K562 (cell line): ENCODE data around the gene ST6GAL1. TPM values are rescaled to one million over a fixed set of nuclear protein-coding genes. Genes with fewer than 3 reads are reported as not detected.

Experiments used
- ARNT ChIP-seq, 2 experiments: fragments of 450-650 bp; IDR thresholded peaks; 2 replicates each; pipeline ENCODE4 v1.6.1; 2016; ENCODE audit warnings: mild to moderate bottlenecking in 1 of 2
- ATF3 ChIP-seq, 2 experiments: fragments of 450-650 bp in 1 of 2; sonication (generic) in 1 of 2; formaldehyde crosslinking in 1 of 2; IDR thresholded peaks in 1 of 2; conservative IDR thresholded peaks in 1 of 2; 2 replicates each; pipeline versions ENCODE4 v1.6.1 to v1.8.1; 2016 to 2023; ENCODE audit warnings: mild to moderate bottlenecking in 2 of 2, moderate library complexity in 2 of 2, inconsistent platforms in 1 of 2, missing genetic modification reagents in 1 of 2
- DEAF1 ChIP-seq: fragments of 450-650 bp; formaldehyde crosslinking; IDR thresholded peaks from 2 replicates; pipeline ENCODE4 v1.4.0; 2020; ENCODE audit warnings: mild to moderate bottlenecking, moderate library complexity
- EP400 ChIP-seq: fragments of 450-650 bp; IDR thresholded peaks from 2 replicates; pipeline ENCODE4 v1.6.1; 2017; ENCODE audit warnings: antibody characterized with exemption, mild to moderate bottlenecking, moderate library complexity
- FOXK1 ChIP-seq: sonication (generic); formaldehyde crosslinking; IDR thresholded peaks from 2 replicates; pipeline ENCODE4 v1.8.0; 2022; ENCODE audit warnings: missing genetic modification reagents, mild to moderate bottlenecking, borderline replicate concordance
- HDAC6 ChIP-seq: IDR thresholded peaks from 2 replicates; pipeline ENCODE4 v1.6.1; 2012; ENCODE audit warnings: low read depth, mild to moderate bottlenecking, control low read depth, inconsistent platforms, low read length, moderate library complexity
- KDM2B ChIP-seq: fragments of 250-450 bp; sonication (Bioruptor Pico); IDR thresholded peaks from 2 replicates; pipeline ENCODE4 v1.8.0; 2021; ENCODE audit warnings: mild to moderate bottlenecking, moderate library complexity
- NR2C1 ChIP-seq, 2 experiments: fragments of 450-650 bp; IDR thresholded peaks; 2 replicates each; pipeline ENCODE4 v1.6.1; 2017; ENCODE audit warnings: mild to moderate bottlenecking in 2 of 2, antibody characterized with exemption in 1 of 2, inconsistent platforms in 1 of 2, missing compliant biosample characterization in 1 of 2, missing genetic modification characterization in 1 of 2
- PHF20 ChIP-seq: fragments of 450-650 bp; IDR thresholded peaks from 2 replicates; pipeline ENCODE4 v1.6.1; 2018; ENCODE audit not compliant: partially characterized antibody
- PHF21A ChIP-seq: fragments of 450-650 bp; IDR thresholded peaks from 2 replicates; pipeline ENCODE4 v1.6.1; 2017; ENCODE audit warnings: low read depth, borderline replicate concordance
- PURB ChIP-seq: sonication (generic); formaldehyde crosslinking; IDR thresholded peaks from 2 replicates; pipeline ENCODE4 v1.9.0; 2021; ENCODE audit warnings: low read depth, mild to moderate bottlenecking, missing genetic modification reagents
- RCOR1 ChIP-seq, 2 experiments: IDR thresholded peaks; 2 replicates each; pipeline ENCODE4 v1.6.1; 2012; ENCODE audit warnings: low read depth in 2 of 2, low read length in 2 of 2, borderline replicate concordance in 1 of 2, improper control_type of control experiment in 1 of 2
- RFX5 ChIP-seq: IDR thresholded peaks from 2 replicates; pipeline ENCODE4 v1.6.1; 2011; ENCODE audit warnings: low read depth, mild to moderate bottlenecking, improper control_type of control experiment, low read length
- SAP30 ChIP-seq: fragments of 200-600 bp; sonication (generic); IDR thresholded peaks from 2 replicates; pipeline ENCODE4 v1.6.1; 2012; ENCODE audit warnings: borderline replicate concordance, low read depth, mild to moderate bottlenecking, moderate library complexity, low read length, control low read depth, inconsistent platforms; ENCODE audit not compliant: insufficient read depth, poor library complexity, severe bottlenecking
- SMAD1 ChIP-seq: fragments of 150-350 bp; IDR thresholded peaks from 2 replicates; pipeline ENCODE4 v1.6.1; 2014; ENCODE audit warnings: low read length, low read depth; ENCODE audit not compliant: partially characterized antibody
- ZNF586 ChIP-seq: fragments of 450-650 bp; formaldehyde crosslinking; conservative IDR thresholded peaks from 2 replicates; pipeline ENCODE4 v1.4.0; 2020; ENCODE audit warnings: mild to moderate bottlenecking, moderate library complexity
- ZNF695 ChIP-seq: fragments of 450-650 bp; formaldehyde crosslinking; IDR thresholded peaks from 2 replicates; pipeline ENCODE4 v1.4.0; 2020; ENCODE audit warnings: mild to moderate bottlenecking, moderate library complexity
- ZNF699 ChIP-seq: fragments of 250-450 bp; sonication (Bioruptor Pico); IDR thresholded peaks from 2 replicates; pipeline ENCODE4 v1.8.0; 2021; ENCODE audit warnings: mild to moderate bottlenecking, moderate library complexity; ENCODE audit not compliant: insufficient replicate concordance
- polyA plus RNA-seq, 8 experiments: library from polyadenylated mRNA; depleted of rRNA in 4 of 8; stranded (reverse) in 5 of 8; unstranded in 3 of 8; fragments of >200 nt; fragmentation: Nextera tagmentation in 2 of 8; fragmentation: Illumina TruSeq in 1 of 8; extraction: Ambion mirVana in 2 of 8; extraction: Trizol in 1 of 8; gene quantifications; 2 replicates each; pipeline versions ENCODE4 v1.2.1 to v1.2.3, GENCODE V29; 2011 to 2014; ENCODE audit warnings: inconsistent platforms in 1 of 8, missing spikeins in 1 of 8
- total RNA-seq, 7 experiments: library from RNA; depleted of rRNA in 6 of 7; stranded (reverse); fragments of >200 nt in 6 of 7; fragmentation: Illumina TruSeq in 2 of 7; extraction: Trizol in 2 of 7; gene quantifications; 2 replicates each; pipeline versions ENCODE4 v1.2.1 to v1.2.3, GENCODE V29; 2011 to 2021; ENCODE audit warnings: low replicate concordance in 1 of 7
- TF ChIP-seq, protein P1 (sequence below), 2 experiments: fragments of 450-650 bp; IDR thresholded peaks; 2 replicates each; pipeline ENCODE4 v1.6.1; 2018; ENCODE audit warnings: mild to moderate bottlenecking in 2 of 2, low read depth in 1 of 2; ENCODE audit not compliant: partially characterized antibody in 2 of 2
- TF ChIP-seq, protein P2 (sequence below): IDR thresholded peaks from 2 replicates; pipeline ENCODE4 v1.6.1; 2011; ENCODE audit not compliant: insufficient read length; ENCODE audit errors: extremely low read depth

ST6GAL1 gene
- total and polyA plus RNA-seq, 9 of the 15 experiments (the other 6 are each of a cell fraction or from before 2014, with no cell fraction given): 31.9 to 145 (median 71.0) TPM

DNA sequence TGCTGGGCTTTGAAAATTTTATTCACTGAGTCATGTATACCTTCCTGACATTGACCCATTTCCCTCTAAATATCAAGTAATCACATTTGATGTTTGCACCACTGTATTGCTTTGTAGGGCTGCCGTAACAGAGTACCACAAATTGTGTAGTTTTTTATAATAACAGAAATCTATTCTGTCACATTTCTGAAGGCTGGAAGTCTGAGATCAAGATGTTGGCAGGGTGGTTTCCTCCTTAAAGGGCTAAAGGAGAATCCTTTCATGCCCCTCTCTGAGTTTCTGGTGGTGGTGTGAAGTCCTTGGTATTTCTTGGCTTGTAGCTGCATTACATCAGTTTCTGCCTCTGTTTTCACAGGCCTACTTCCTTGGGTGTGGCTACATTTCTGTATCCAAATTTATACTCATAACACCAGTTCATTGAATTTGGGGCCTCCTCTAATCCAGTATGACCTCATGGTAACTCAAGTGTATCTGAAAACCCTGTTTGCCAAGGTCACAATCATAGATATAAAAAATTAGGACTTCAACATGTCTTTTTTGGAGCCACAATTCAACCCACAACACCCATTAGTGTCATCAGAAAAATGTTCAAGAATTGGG lies 29.1 kb upstream of the ST6GAL1 start (continued):
- TF ChIP-seq PURB (CRISPR knock-in tag) (no peak), DEAF1 (CRISPR knock-in tag) (no peak), HDAC6 (no peak), PHF20 (no peak), ATF3 (IDR thresholded peaks at IDR 0.05) (peak; percentile 71), ATF3 (CRISPR knock-in tag; conservative IDR thresholded peaks at IDR 0.05) (no peak), RFX5 (no peak), PHF21A (no peak), RCOR1 (IDR thresholded peaks at IDR 0.05; ENCODE audit: borderline replicate concordance in 1 of 2, low read depth in 2 of 2, low read length in 2 of 2) (no peak; a peak in 1 of 4 replicates), SMAD1 (no peak), ZNF699 (CRISPR knock-in tag) (no peak), ZNF695 (CRISPR knock-in tag) (no peak), KDM2B (no peak), EP400 (peak; percentile 50), NR2C1 (IDR thresholded peaks at IDR 0.05) (no peak), NR2C1 (tag; IDR thresholded peaks at IDR 0.05) (0 out of 2 replicates have a peak, but pooled peaks have one; percentile 18), SAP30 (no peak), FOXK1 (CRISPR knock-in tag) (no peak), ZNF586 (no peak), ARNT (IDR thresholded peaks at IDR 0.05) (no peak)
- TF ChIP-seq, protein P1, sequence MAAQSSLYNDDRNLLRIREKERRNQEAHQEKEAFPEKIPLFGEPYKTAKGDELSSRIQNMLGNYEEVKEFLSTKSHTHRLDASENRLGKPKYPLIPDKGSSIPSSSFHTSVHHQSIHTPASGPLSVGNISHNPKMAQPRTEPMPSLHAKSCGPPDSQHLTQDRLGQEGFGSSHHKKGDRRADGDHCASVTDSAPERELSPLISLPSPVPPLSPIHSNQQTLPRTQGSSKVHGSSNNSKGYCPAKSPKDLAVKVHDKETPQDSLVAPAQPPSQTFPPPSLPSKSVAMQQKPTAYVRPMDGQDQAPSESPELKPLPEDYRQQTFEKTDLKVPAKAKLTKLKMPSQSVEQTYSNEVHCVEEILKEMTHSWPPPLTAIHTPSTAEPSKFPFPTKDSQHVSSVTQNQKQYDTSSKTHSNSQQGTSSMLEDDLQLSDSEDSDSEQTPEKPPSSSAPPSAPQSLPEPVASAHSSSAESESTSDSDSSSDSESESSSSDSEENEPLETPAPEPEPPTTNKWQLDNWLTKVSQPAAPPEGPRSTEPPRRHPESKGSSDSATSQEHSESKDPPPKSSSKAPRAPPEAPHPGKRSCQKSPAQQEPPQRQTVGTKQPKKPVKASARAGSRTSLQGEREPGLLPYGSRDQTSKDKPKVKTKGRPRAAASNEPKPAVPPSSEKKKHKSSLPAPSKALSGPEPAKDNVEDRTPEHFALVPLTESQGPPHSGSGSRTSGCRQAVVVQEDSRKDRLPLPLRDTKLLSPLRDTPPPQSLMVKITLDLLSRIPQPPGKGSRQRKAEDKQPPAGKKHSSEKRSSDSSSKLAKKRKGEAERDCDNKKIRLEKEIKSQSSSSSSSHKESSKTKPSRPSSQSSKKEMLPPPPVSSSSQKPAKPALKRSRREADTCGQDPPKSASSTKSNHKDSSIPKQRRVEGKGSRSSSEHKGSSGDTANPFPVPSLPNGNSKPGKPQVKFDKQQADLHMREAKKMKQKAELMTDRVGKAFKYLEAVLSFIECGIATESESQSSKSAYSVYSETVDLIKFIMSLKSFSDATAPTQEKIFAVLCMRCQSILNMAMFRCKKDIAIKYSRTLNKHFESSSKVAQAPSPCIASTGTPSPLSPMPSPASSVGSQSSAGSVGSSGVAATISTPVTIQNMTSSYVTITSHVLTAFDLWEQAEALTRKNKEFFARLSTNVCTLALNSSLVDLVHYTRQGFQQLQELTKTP (IDR thresholded peaks at IDR 0.05; ENCODE audit: low read depth in 1 of 2, partially characterized antibody in 2 of 2): peak in 1 of 2 experiments; percentile 36
- TF ChIP-seq, protein P2, sequence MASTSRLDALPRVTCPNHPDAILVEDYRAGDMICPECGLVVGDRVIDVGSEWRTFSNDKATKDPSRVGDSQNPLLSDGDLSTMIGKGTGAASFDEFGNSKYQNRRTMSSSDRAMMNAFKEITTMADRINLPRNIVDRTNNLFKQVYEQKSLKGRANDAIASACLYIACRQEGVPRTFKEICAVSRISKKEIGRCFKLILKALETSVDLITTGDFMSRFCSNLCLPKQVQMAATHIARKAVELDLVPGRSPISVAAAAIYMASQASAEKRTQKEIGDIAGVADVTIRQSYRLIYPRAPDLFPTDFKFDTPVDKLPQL: no peak
